GM19324 (cell line): ENCODE data around the gene MIPEP.
"Not testable (repeated sequence)": the region's sequence is repeated elsewhere in the genome, so short reads cannot be mapped to it uniquely, and the experiment has no call there.

ENCODE experiments used
- ATAC-seq: cut with Tn5 transposase; IDR thresholded peaks from one replicate; pipeline ENCODE4 v1.9.1; 2021; ENCODE audit warnings: mild to moderate bottlenecking, moderate library complexity; ENCODE audit not compliant: unreplicated experiment, low FRiP score

The MIPEP gene

GRCh38 chr13:23888658-23889614, at the start of gene MIPEP:
MIPEP (minus strand) TSS chr13:23889400; CDS start chr13:23889320, 80 bp downstream.
- ATAC-seq, result peak; percentile 98

DNA sequence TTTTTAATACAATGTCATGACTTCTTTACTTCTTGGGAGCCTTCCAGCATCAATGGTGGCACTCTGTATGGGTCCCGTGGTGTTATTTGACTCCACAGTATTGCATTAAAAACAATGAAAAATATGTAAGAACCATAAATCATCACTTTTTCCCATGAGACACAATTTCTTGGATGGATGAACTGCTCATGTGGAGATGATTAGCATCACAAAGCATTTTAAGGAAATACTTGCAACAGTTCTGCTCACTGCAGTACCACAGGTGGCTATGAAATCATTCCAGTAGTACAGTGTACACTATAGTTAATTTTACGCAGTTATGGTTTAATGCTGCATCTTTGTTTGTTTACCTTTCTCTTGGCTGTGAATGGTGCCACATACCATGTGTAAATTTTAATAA, 45.3 kb upstream of the MIPEP start:
- ATAC-seq, result no peak

- ATAC-seq, result no peak
Measured at GRCh38 chr13:23928985-23929384, 39.8 kb upstream of the MIPEP start.

DNA sequence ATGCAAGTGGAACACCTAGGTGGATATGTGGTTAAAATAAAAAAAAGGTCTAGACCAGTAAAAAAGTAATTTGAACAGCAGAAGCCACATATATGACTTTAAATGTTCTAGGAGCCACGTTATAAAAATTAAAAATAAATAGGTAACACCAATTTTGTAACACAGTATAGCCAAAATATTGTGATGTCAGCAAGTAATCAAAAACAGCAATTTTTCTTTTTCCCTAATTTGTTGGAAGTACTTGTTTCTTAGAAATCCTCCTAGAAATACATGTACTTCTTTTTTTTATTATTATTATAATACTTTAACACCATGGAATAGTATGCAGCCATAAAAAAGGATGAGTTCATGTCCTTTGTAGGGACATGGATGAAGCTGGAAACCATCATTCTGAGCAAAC, 33.8 kb upstream of the MIPEP start:
- no peak for ATAC-seq

GRCh38 chr13:23922005-23922932, 33.1 kb upstream of the MIPEP start:
- ATAC-seq, result no peak

GRCh38 chr13:23921451-23921888, 32.3 kb upstream of the MIPEP start:
- no peak for ATAC-seq

DNA sequence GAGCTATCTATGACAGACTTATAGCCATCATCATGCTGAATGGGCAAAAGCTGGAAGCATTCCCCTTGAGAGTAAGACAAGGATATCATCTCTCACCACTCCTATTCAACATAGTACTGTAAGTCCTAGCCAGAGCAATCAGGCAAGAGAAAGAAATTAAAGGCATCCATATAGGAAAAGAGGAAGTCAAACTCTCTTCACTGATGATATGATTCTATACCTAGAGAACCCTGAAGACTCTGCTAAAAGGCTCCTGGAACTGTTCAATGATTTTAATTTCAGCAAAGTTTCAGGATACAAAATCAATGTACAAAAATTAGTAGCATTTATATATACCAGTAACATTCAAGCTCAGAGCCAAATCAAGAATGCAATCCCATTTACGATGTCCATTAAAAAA, 29.8 kb upstream of the MIPEP start:
- ATAC-seq, result no peak

DNA sequence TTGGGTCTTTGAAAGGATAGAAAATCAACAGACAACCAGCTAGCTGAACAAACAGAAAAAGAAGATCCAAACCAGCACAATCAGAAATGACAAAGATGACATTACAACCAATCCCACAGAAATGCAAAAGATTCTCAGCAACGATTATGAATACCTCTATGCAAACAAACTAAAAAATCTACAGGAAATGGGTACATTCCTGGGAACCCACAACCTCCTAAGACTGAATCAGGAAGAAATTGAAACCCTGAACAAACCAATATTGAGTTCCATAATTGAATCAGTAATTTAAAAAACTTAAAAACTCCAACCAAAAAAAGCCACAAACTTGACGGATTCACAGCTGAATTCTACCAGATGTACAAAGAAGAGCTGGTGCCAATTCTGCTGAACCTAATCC, 29.0 kb upstream of the MIPEP start:
- ATAC-seq, result no peak

- no peak for ATAC-seq
Measured at GRCh38 chr13:23915308-23915707, 26.1 kb upstream of the MIPEP start.

DNA sequence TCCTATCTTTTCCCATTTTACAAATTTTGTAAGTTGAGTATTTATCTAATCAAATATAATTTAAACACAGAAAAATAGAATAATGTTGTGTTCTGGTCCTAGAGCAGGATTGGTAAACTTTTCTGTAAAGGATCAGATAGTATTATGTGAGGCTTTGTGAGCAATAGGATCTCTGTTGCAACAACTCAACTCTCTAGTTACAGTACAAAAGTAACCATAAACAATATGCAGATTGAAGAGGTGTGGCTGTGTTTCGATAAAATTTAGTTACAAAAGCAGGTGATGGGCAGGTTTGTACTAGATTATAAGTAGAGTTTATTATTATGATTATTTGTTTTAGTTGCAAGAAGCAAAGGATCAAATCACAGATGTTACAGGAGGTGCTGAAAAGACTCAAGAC, 23.3 kb upstream of the MIPEP start:
- no peak for ATAC-seq

- no peak for ATAC-seq
Measured at GRCh38 chr13:23909606-23910005, 20.4 kb upstream of the MIPEP start.

DNA sequence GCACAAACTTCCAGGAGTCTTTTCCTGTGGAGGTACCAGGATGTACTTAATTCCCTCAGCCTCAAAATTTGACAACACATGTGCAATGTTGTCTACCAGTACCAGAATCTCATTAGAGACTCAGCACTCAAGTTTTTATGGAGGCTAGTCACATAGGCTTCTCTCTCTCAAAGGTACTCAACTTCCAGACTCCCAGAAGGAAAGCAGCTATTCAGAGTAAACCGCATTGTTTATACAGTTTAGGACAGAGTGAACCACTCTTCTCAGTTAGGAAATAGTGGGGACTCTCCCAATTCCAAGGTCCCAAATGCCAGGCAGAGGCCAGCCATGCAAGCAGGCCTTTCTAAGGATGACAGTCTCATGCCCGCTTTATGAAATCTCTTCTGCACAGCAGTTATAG, 16.6 kb upstream of the MIPEP start:
- no peak for ATAC-seq

DNA sequence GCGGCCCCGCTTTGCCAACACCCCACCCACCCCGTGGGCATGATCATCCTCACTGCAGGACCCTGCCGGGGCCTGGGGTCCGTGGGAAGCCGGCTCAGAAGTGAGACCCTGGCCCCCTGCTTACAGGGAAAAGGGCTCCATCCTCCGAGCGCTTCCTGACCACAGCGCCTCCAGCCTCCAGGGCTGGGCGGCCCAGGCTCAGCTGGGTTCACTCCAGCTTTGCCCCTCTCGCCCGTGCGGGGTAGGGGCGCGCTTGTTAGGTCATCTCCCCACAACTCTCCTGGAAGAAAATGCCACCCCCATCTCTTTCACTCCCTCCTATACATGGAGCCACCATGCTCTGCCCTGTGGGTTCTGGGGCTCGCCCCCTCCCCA, 14.7 kb upstream of the MIPEP start:
- no peak for ATAC-seq

GRCh38 chr13:23902975-23903905, 14.0 kb upstream of the MIPEP start:
- ATAC-seq, result no peak

DNA sequence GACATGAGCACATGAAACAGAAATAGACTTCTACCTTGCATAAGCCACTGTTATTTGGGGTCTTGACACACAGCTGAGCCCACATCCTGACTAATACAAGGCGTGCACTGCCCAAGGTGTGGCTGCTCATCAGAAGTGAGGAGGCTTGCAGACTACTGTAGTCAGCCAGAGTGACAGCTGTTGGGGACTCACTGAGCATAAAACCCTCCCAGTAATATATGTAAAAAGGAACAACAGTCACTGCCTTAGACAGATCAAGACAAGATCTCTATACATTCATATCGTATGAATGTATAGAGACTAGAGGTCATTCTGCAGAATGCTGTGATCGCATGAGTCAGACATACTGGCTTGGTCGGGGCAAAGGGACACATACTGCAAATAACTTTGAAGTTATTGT, 12.2 kb upstream of the MIPEP start:
- no peak for ATAC-seq

GRCh38 chr13:23899555-23899954, 10.4 kb upstream of the MIPEP start:
- no peak for ATAC-seq

DNA sequence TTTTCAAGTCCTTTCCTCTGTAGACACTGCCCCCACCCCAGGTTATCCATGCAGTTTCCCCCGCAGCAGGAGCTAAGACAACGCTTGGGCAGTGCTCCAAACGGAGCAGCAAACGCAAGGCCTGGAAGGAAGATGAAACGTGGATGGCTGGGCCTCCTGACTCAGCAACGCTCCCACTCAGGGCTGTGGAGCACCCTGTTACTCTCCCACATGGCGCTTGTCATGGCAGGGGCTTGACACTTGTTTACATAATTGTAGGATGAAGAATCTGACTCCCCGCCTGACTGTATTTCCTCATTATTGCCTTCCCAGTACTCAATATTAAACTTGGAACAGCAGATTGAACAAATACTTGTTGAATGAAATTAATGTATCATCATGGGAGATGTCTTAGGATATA, 8.9 kb upstream of the MIPEP start:
- no peak for ATAC-seq

- not testable (repeated sequence) for ATAC-seq
Measured at GRCh38 chr13:23897452-23897919, 8.3 kb upstream of the MIPEP start, which contains the start of gene C1QTNF9B. C1QTNF9B (minus strand) TSS chr13:23897502.

GRCh38 chr13:23894746-23895145, 5.5 kb upstream of the MIPEP start:
- not testable (repeated sequence) for ATAC-seq

DNA sequence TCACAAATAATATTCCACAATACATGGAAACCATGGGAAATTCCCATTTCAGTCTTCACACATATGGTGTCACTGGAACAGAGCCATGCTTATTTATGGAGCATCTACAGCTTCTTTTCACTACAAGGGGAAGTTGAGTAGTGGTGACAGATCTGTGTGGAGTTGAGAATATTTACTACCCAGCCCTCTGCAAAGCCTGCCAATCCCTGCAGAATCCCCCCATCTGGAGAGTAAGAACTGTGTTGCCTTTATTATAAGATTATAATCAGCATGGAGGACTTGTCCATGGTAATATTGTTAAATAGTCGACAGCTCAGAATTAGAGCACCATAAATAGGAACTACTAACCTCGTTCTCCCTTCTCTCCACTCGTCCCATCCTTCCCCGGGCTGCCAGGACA, 4.6 kb upstream of the MIPEP start:
- ATAC-seq, result not testable (repeated sequence)
